Right ventricle myocardium inferior (tissue), 1 donor: Measurements from ENCODE around the gene DTX4. TPM values are rescaled to one million over a fixed set of nuclear protein-coding genes. Genes with fewer than 3 reads are reported as not detected.
"Not testable (repeated sequence)": the region's sequence is repeated elsewhere in the genome, so short reads cannot be mapped to it uniquely, and the experiment has no call there.

Experiments
- ATAC-seq: fragments of 200-7000 bp; cut with Tn5 transposase; one replicate; pipeline ENCODE4 v1.9.1; 2020; ENCODE audit warnings: mild to moderate bottlenecking, moderate library complexity
- DNase-seq: peaks from one replicate; pipeline ENCODE4 v3.0.0; 2021; ENCODE audit errors: missing footprints
- intact Hi-C: fragments of 100-400 bp; cut with DNase I; formaldehyde crosslinking; loops from one replicate; pipeline ENCODE4 v1.11.0; 2022
- long read RNA-seq: library from polyadenylated mRNA; unstranded; transcript quantifications from one replicate; pipeline ENCODE4 v2.0.0, GENCODE V29; 2021
- total RNA-seq: library from RNA; stranded (reverse); fragmentation: NEBNext Ultra II Directional; extraction: Animal tissue kit (Norgen Biotek cat#: 25700); gene quantifications from one replicate; pipeline ENCODE4 v1.2.1, GENCODE V29; 2021
- donor health status: DM: no; HTN: yes; CAD: no; lungs with severe emphysema.

DTX4 gene
- total RNA-seq: 2.1 TPM
- long read RNA-seq, partial matches to known transcripts: 0 of 2 reads
- long read RNA-seq, other reads (novel, unspliced or antisense): 0 of 2 reads

GRCh38 chr11:59171508-59172322 is at the start of gene DTX4:
Gene DTX4, plus strand, starts transcription at chr11:59172132. Its CDS starts 464 bp downstream, at chr11:59172596.
- intact Hi-C loops: loop anchor here (1.0 to 10.0 kb wide), 4 partner anchors 36 to 513 kb away; partner anchors contain the start of gene OR5A2
- ATAC-seq: peak; percentile 96
- peak; percentile 97 for DNase-seq

GRCh38 chr11:59135648-59136461 is 36.1 kb upstream of the DTX4 start:
- intact Hi-C loops: loop anchor here (5.0 kb wide), 1 partner anchor 39 kb away; no protein-coding TSS in a partner anchor
- ATAC-seq: peak; percentile 88

GRCh38 chr11:59136551-59136950 is 35.4 kb upstream of the DTX4 start:
- intact Hi-C loops: loop anchor here (5.0 kb wide), 1 partner anchor 39 kb away; no protein-coding TSS in a partner anchor
- DNase-seq, ATAC-seq: not testable (repeated sequence)

More at GRCh38 chr11:59135648-59136461, 36.1 kb upstream of the DTX4 start:
- DNase-seq: peak; percentile 92

GRCh38 chr11:59137190-59137589 is 34.7 kb upstream of the DTX4 start:
- intact Hi-C loops: loop anchor here (5.0 kb wide), 1 partner anchor 40 kb away; no protein-coding TSS in a partner anchor
- peak; percentile 46 for DNase-seq
- ATAC-seq: no peak

- intact Hi-C loops: loop anchor here (5.0 kb wide), 1 partner anchor 41 kb away; no protein-coding TSS in a partner anchor
- DNase-seq (no peak), ATAC-seq (no peak)
These were observed 33.3 kb upstream of the DTX4 start for GRCh38 chr11:59138643-59139042.

GRCh38 chr11:59141191-59141590 is 30.7 kb upstream of the DTX4 start:
- intact Hi-C loops: loop anchor here (5.0 kb wide), 1 partner anchor 564 kb away; the partner anchor contains the start of genes LPXN and ZFP91
- ATAC-seq (no peak), DNase-seq (no peak)

GRCh38 chr11:59141673-59142460 is 30.1 kb upstream of the DTX4 start:
- intact Hi-C loops: loop anchor here (5.0 kb wide), 1 partner anchor 565 kb away; the partner anchor contains the start of genes LPXN and ZFP91
- no peak for ATAC-seq
- no peak for DNase-seq

- peak; percentile 94 for ATAC-seq
- DNase-seq: peak; percentile 95
- intact Hi-C loops: loop anchor here (5.0 kb wide), 1 partner anchor 566 kb away; the partner anchor contains the start of genes LPXN and ZFP91
These were observed 29.1 kb upstream of the DTX4 start, which contains the start of gene FAM111A for GRCh38 chr11:59142530-59143507. Gene FAM111A, plus strand, starts transcription at chr11:59142856. Its CDS starts 6,017 bp downstream, at chr11:59148873.

- intact Hi-C loops: loop anchor here (5.0 kb wide), 1 partner anchor 567 kb away; the partner anchor contains the start of genes LPXN and ZFP91
- DNase-seq (no peak), ATAC-seq (no peak)
These were observed 27.8 kb upstream of the DTX4 start for GRCh38 chr11:59144096-59144495.

GRCh38 chr11:59144579-59145345 is 27.2 kb upstream of the DTX4 start:
- ATAC-seq (peak; percentile 74), DNase-seq (peak; percentile 86)
- intact Hi-C loops: loop anchor here (5.0 kb wide), 1 partner anchor 567 kb away; the partner anchor contains the start of genes LPXN and ZFP91

GRCh38 chr11:59145534-59145933 is 26.4 kb upstream of the DTX4 start:
- no peak for DNase-seq
- intact Hi-C loops: no loop called here
- no peak for ATAC-seq

- DNase-seq (no peak), ATAC-seq (no peak)
- intact Hi-C loops: no loop called here
These were observed 20.2 kb upstream of the DTX4 start for GRCh38 chr11:59151761-59152160.

GRCh38 chr11:59152312-59152951 is 19.5 kb upstream of the DTX4 start:
- DNase-seq (no peak), ATAC-seq (no peak)
- intact Hi-C loops: no loop called here

GRCh38 chr11:59154610-59155009 is 17.3 kb upstream of the DTX4 start:
- ATAC-seq (no peak), DNase-seq (no peak)
- intact Hi-C loops: loop anchor here (5.0 kb wide), 1 partner anchor 57 kb away; no protein-coding TSS in a partner anchor

- intact Hi-C loops: loop anchor here (5.0 kb wide), 1 partner anchor 60 kb away; no protein-coding TSS in a partner anchor
- no peak for ATAC-seq
- DNase-seq: no peak
These were observed 14.5 kb upstream of the DTX4 start for GRCh38 chr11:59157433-59157832.
